WTC11 (cell line): ENCODE measurements around the gene TRIM62. TPM values are rescaled to one million over a fixed set of nuclear protein-coding genes. Genes with fewer than 3 reads are reported as not detected.

Experiments used
- ATAC-seq: fragments of 200-7000 bp; cut with Tn5 transposase; 2 replicates; pipeline ENCODE4 v1.10.0; 2021; ENCODE audit warnings: mild to moderate bottlenecking, moderate library complexity
- CTCF ChIA-PET: fragments of 300-600 bp; sonication (Branson Sonifier 250); formaldehyde crosslinking; loops from one replicate; lab custom pipeline; 2021; ENCODE audit warnings: antibody characterized with exemption; lab: Charles Lee
- POLR2A ChIA-PET: fragments of 350-600 bp; sonication (Branson Sonifier 250); formaldehyde crosslinking; loops from one replicate; lab custom pipeline; 2021; ENCODE audit warnings: antibody characterized with exemption; lab: Charles Lee
- DNase-seq: peaks from one replicate; pipeline ENCODE4 v3.0.0; 2021; ENCODE audit warnings: low spot score
- H3K27ac Mint-ChIP-seq: 2 replicates; pipeline ENCODE4 v1.8.0; 2021; ENCODE audit warnings: mixed read lengths
- H3K27me3 Mint-ChIP-seq: 2 replicates; pipeline ENCODE4 v1.8.0; 2021; ENCODE audit warnings: low read depth, mild to moderate bottlenecking, moderate library complexity, mixed read lengths
- H3K36me3 Mint-ChIP-seq: 2 replicates; pipeline ENCODE4 v1.8.0; 2021; ENCODE audit warnings: mixed read lengths
- H3K4me1 Mint-ChIP-seq: 2 replicates; pipeline ENCODE4 v1.8.0; 2022; ENCODE audit warnings: mixed read lengths
- H3K4me3 Mint-ChIP-seq: 2 replicates; pipeline ENCODE4 v1.8.0; 2021; ENCODE audit warnings: mild to moderate bottlenecking, moderate library complexity, mixed read lengths
- H3K9me3 Mint-ChIP-seq: 2 replicates; pipeline ENCODE4 v1.8.0; 2021; ENCODE audit warnings: mixed read lengths
- CBFB ChIP-seq: sonication (generic); formaldehyde crosslinking; IDR thresholded peaks from 2 replicates; pipeline ENCODE4 v1.8.1; 2022; ENCODE audit warnings: mild to moderate bottlenecking, low read depth, missing genetic modification reagents
- ELF4 ChIP-seq: sonication (generic); formaldehyde crosslinking; IDR thresholded peaks from 2 replicates; pipeline ENCODE4 v1.8.1; 2022; ENCODE audit warnings: low read depth, mild to moderate bottlenecking, moderate library complexity, missing genetic modification reagents
- FOXP1 ChIP-seq: sonication (generic); formaldehyde crosslinking; IDR thresholded peaks from 2 replicates; pipeline ENCODE4 v1.8.0; 2022; ENCODE audit warnings: missing genetic modification reagents, mild to moderate bottlenecking, moderate library complexity, borderline replicate concordance
- GABPB1 ChIP-seq: sonication (generic); formaldehyde crosslinking; IDR thresholded peaks from 2 replicates; pipeline ENCODE4 v1.8.1; 2023; ENCODE audit warnings: mild to moderate bottlenecking, missing genetic modification reagents
- GTF2I ChIP-seq: fragments of 250-450 bp; sonication (Bioruptor Pico); conservative IDR thresholded peaks from 2 replicates; pipeline ENCODE4 v1.4.0; 2021; ENCODE audit warnings: mild to moderate bottlenecking
- IRF1 ChIP-seq: sonication (generic); formaldehyde crosslinking; IDR thresholded peaks from 2 replicates; pipeline ENCODE4 v1.8.0; 2023; ENCODE audit warnings: missing genetic modification reagents
- NFATC4 ChIP-seq: fragments of 250-450 bp; sonication (Bioruptor Pico); IDR thresholded peaks from 2 replicates; pipeline ENCODE4 v1.9.0; 2021; ENCODE audit warnings: mild to moderate bottlenecking
- OVOL2 ChIP-seq: fragments of 250-450 bp; sonication (Bioruptor Pico); IDR thresholded peaks from 2 replicates; pipeline ENCODE4 v1.9.0; 2021; ENCODE audit warnings: mild to moderate bottlenecking, borderline replicate concordance
- PREB ChIP-seq: sonication (generic); formaldehyde crosslinking; IDR thresholded peaks from 2 replicates; pipeline ENCODE4 v1.8.1; 2022; ENCODE audit warnings: mild to moderate bottlenecking, missing genetic modification reagents, moderate library complexity, borderline replicate concordance
- RELA ChIP-seq: sonication (generic); formaldehyde crosslinking; IDR thresholded peaks from 2 replicates; pipeline ENCODE4 v1.8.1; 2022; ENCODE audit warnings: missing genetic modification reagents, mild to moderate bottlenecking, borderline replicate concordance
- SOX15 ChIP-seq: fragments of 250-450 bp; sonication (Bioruptor Pico); IDR thresholded peaks from 2 replicates; pipeline ENCODE4 v1.9.0; 2021; ENCODE audit warnings: mild to moderate bottlenecking
- TEAD4 ChIP-seq: sonication (generic); formaldehyde crosslinking; IDR thresholded peaks from 2 replicates; pipeline ENCODE4 v1.8.0; 2022; ENCODE audit warnings: mild to moderate bottlenecking, missing genetic modification reagents
- ZBTB21 ChIP-seq: sonication (generic); formaldehyde crosslinking; IDR thresholded peaks from 2 replicates; pipeline ENCODE4 v1.8.1; 2023; ENCODE audit warnings: mild to moderate bottlenecking, missing genetic modification reagents, borderline replicate concordance
- ZNF219 ChIP-seq: sonication (generic); formaldehyde crosslinking; IDR thresholded peaks from 2 replicates; pipeline ENCODE4 v1.8.0; 2023; ENCODE audit warnings: missing genetic modification reagents, mild to moderate bottlenecking, borderline replicate concordance
- ZNF263 ChIP-seq: sonication (generic); formaldehyde crosslinking; IDR thresholded peaks from 2 replicates; pipeline ENCODE4 v1.8.1; 2022; ENCODE audit warnings: low read depth, mild to moderate bottlenecking, moderate library complexity, missing genetic modification reagents
- ZNF416 ChIP-seq: fragments of 250-450 bp; sonication (Bioruptor Pico); IDR thresholded peaks from 2 replicates; pipeline ENCODE4 v1.9.0; 2021; ENCODE audit warnings: mild to moderate bottlenecking, inconsistent platforms
- ZNF423 ChIP-seq: fragments of 250-450 bp; sonication (Bioruptor Pico); IDR thresholded peaks from 2 replicates; pipeline ENCODE4 v2.1.2; 2022; ENCODE audit warnings: mild to moderate bottlenecking, moderate library complexity
- total RNA-seq: library from RNA; stranded (reverse); gene quantifications from 3 replicates; pipeline ENCODE4 v1.2.3, GENCODE V29; 2021
- TF ChIP-seq, protein P1 (sequence below): sonication (generic); formaldehyde crosslinking; IDR thresholded peaks from 2 replicates; pipeline ENCODE4 v1.8.1; 2023; ENCODE audit warnings: mild to moderate bottlenecking, moderate library complexity, missing genetic modification reagents
- TF ChIP-seq, protein P2 (sequence below): fragments of 250-450 bp; sonication (Bioruptor Pico); IDR thresholded peaks from 2 replicates; pipeline ENCODE4 v2.1.2; 2022; ENCODE audit warnings: mild to moderate bottlenecking, moderate library complexity
- TF ChIP-seq, protein P3 (sequence below): fragments of 250-450 bp; sonication (Bioruptor Pico); IDR thresholded peaks from 2 replicates; pipeline ENCODE4 v1.9.0; 2021; ENCODE audit warnings: mild to moderate bottlenecking
- TF ChIP-seq, protein P4 (sequence below): sonication (generic); formaldehyde crosslinking; IDR thresholded peaks from 2 replicates; pipeline ENCODE4 v1.8.1; 2022; ENCODE audit warnings: low read depth, mild to moderate bottlenecking, moderate library complexity, missing genetic modification reagents, borderline replicate concordance
- TF ChIP-seq, protein P5 (sequence below): fragments of 250-450 bp; sonication (Bioruptor Pico); IDR thresholded peaks from 2 replicates; pipeline ENCODE4 v1.9.0; 2021; ENCODE audit warnings: moderate library complexity, mild to moderate bottlenecking, inconsistent platforms, borderline replicate concordance

Gene TRIM62
- total RNA-seq, 1 experiment from 2014 or later = 13.6 TPM

GRCh38 chr1:33152685-33153432 lies 29.0 kb downstream of the TRIM62 start (continued):
- TF ChIP-seq, protein P1, sequence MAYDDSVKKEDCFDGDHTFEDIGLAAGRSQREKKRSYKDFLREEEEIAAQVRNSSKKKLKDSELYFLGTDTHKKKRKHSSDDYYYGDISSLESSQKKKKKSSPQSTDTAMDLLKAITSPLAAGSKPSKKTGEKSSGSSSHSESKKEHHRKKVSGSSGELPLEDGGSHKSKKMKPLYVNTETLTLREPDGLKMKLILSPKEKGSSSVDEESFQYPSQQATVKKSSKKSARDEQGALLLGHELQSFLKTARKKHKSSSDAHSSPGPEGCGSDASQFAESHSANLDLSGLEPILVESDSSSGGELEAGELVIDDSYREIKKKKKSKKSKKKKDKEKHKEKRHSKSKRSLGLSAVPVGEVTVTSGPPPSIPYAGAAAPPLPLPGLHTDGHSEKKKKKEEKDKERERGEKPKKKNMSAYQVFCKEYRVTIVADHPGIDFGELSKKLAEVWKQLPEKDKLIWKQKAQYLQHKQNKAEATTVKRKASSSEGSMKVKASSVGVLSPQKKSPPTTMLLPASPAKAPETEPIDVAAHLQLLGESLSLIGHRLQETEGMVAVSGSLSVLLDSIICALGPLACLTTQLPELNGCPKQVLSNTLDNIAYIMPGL = no peak
- TF ChIP-seq IRF1 (CRISPR knock-in tag) (no peak), NFATC4 (CRISPR knock-in tag) (no peak), PREB (CRISPR knock-in tag) (no peak), GABPB1 (CRISPR knock-in tag) (no peak), ZNF423 (CRISPR knock-in tag) (peak; percentile 3; the same call in 1 of the 2 replicates), ZBTB21 (CRISPR knock-in tag) (no peak)
- TF ChIP-seq, all 79 proteins: peak for 5

- Mint-ChIP-seq H3K27ac (peak overlapping the region; percentile 91), H3K4me3 (no peak overlapping the region), H3K9me3 (no peaks in the 10 kb centered on the region)
- TF ChIP-seq FOXP1 (CRISPR knock-in tag) (no peak), ZNF263 (CRISPR knock-in tag) (no peak), CBFB (CRISPR knock-in tag) (no peak), ZNF219 (CRISPR knock-in tag) (no peak), ELF4 (CRISPR knock-in tag) (no peak), OVOL2 (CRISPR knock-in tag) (no peak), TEAD4 (CRISPR knock-in tag) (no peak), ZNF416 (CRISPR knock-in tag) (no peak), SOX15 (CRISPR knock-in tag) (no peak), IRF1 (CRISPR knock-in tag) (no peak), RELA (CRISPR knock-in tag) (no peak), GTF2I (CRISPR knock-in tag) (no peak)
- TF ChIP-seq, protein P2, sequence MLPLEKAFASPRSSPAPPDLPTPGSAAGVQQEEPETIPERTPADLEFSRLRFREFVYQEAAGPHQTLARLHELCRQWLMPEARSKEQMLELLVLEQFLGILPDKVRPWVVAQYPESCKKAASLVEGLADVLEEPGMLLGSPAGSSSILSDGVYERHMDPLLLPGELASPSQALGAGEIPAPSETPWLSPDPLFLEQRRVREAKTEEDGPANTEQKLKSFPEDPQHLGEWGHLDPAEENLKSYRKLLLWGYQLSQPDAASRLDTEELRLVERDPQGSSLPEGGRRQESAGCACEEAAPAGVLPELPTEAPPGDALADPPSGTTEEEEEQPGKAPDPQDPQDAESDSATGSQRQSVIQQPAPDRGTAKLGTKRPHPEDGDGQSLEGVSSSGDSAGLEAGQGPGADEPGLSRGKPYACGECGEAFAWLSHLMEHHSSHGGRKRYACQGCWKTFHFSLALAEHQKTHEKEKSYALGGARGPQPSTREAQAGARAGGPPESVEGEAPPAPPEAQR (CRISPR knock-in tag) = no peak
- TF ChIP-seq, protein P3, sequence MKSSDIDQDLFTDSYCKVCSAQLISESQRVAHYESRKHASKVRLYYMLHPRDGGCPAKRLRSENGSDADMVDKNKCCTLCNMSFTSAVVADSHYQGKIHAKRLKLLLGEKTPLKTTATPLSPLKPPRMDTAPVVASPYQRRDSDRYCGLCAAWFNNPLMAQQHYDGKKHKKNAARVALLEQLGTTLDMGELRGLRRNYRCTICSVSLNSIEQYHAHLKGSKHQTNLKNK = no peak
- TF ChIP-seq, protein P4, sequence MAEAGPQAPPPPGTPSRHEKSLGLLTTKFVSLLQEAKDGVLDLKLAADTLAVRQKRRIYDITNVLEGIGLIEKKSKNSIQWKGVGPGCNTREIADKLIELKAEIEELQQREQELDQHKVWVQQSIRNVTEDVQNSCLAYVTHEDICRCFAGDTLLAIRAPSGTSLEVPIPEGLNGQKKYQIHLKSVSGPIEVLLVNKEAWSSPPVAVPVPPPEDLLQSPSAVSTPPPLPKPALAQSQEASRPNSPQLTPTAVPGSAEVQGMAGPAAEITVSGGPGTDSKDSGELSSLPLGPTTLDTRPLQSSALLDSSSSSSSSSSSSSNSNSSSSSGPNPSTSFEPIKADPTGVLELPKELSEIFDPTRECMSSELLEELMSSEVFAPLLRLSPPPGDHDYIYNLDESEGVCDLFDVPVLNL (CRISPR knock-in tag) = no peak
- TF ChIP-seq, protein P5, sequence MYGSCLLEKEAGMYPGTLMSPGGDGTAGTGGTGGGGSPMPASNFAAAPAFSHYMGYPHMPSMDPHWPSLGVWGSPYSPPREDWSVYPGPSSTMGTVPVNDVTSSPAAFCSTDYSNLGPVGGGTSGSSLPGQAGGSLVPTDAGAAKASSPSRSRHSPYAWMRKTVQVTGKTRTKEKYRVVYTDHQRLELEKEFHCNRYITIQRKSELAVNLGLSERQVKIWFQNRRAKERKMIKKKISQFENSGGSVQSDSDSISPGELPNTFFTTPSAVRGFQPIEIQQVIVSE (CRISPR knock-in tag) = no peak
- TF ChIP-seq, all 79 proteins: peak for 0
- peaks cover 13% of the 10 kb centered on the region for H3K36me3 Mint-ChIP-seq
- no peak for DNase-seq
- peaks cover 43% of the 10 kb centered on the region for H3K4me1 Mint-ChIP-seq
- H3K27me3 Mint-ChIP-seq = no peaks in the 10 kb centered on the region; the same call in 1 of the 2 replicates
- POLR2A ChIA-PET = interaction anchor here (0.8 kb wide), 1 partner anchor 31 kb away, joined by 3 read pairs; the partner anchor contains the start of gene TRIM62
- CTCF ChIA-PET = interaction anchor here (1.2 to 4.6 kb wide), 5 partner anchors 11 to 68 kb away, joined by 3 to 83 read pairs (median 7); partner anchors contain the start of gene TRIM62
- ATAC-seq = peak; percentile 9
These were observed 30.7 kb downstream of the TRIM62 start for GRCh38 chr1:33151116-33151515.
